RPMI7951 (cell line): ENCODE results near the gene GATA5. TPM values are rescaled to one million over a fixed set of nuclear protein-coding genes. Genes with fewer than 3 reads are reported as not detected.

Source experiments
- DNase-seq: peaks from one replicate; pipeline ENCODE4 v3.0.0-alpha.2; 2012; ENCODE audit warnings: low read depth
- total RNA-seq: library from RNA; depleted of rRNA; stranded (reverse); fragments of >200 nt; shearing (Covaris generic); gene quantifications from 2 replicates; pipeline ENCODE4 v1.2.3, GENCODE V29; 2014

GATA5 gene
- total RNA-seq, 1 experiment from 2014 or later: not detected

DNA sequence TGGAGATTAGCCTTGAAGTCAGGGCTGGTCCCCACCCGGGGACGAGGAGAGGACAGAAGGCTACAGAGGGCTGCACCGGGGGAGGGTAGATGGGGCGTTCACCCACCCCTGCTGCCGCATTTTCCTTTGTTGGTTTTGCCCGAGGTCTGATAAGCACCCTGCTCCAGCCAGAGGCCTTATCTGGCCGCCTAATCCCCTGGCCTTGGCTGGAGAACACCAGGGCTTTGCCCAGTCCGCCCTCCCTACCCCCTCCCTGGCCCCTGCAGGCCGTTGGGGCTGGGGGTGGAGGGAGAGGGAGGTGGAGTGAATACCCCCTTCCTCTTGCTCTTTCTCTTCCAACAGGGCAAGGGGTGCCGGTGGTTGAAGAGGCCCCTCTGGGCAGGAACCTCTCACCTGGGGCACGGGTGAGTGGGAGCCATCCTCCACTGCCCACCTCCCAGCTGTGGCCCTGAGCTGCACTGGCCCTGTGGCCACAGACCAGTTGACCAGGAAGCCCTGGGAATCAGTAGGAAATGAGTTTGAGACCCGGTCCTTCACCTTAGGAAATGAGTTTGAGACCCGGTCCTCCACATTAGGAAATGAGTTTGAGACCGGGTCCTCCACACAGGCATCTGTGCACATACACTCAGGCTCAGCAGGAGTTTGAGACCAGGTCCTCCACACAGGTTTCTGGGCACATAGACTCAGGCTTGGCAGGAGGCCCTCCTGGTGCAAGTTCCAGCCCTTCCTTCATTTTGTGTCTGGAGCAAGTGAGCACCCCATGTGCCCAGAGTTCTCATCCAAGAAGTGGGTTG lies 12.0 kb upstream of the GATA5 start:
- DNase-seq: no peak

- DNase-seq: no peak
Observed at GRCh38 chr20:62487118-62487517, 11.3 kb upstream of the GATA5 start.

- DNase-seq: no peak
Observed at GRCh38 chr20:62486484-62486883, 10.7 kb upstream of the GATA5 start.

DNA sequence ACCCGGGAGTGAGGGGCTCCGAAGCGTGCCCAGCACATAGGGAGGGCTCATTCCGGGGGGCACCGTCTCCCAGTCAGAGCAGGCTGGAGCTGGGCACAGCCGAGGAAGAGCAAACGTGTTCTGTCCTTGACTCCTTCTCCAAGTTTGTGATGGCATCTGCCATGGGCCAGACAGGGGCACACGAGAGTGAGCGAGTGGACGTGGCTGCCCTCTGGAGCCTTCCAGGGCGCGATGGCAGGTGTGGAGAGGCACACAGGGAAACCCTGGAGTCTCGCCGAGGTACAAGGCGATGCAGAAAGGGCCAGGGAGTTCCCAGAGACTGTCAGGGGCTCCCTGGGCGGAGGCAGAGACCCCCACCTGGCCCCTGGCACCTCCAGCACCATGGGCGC lies 9.9 kb upstream of the GATA5 start:
- no peak for DNase-seq

- peak; percentile 49 for DNase-seq
Observed at GRCh38 chr20:62485062-62485700, 9.4 kb upstream of the GATA5 start.

GRCh38 chr20:62484478-62484877 lies 8.7 kb upstream of the GATA5 start:
- DNase-seq: no peak

GRCh38 chr20:62483613-62484458 lies 8.0 kb upstream of the GATA5 start:
- no peak for DNase-seq

GRCh38 chr20:62482974-62483373 lies 7.2 kb upstream of the GATA5 start:
- no peak for DNase-seq

- no peak for DNase-seq
Observed at GRCh38 chr20:62482146-62482809, 6.5 kb upstream of the GATA5 start.

DNA sequence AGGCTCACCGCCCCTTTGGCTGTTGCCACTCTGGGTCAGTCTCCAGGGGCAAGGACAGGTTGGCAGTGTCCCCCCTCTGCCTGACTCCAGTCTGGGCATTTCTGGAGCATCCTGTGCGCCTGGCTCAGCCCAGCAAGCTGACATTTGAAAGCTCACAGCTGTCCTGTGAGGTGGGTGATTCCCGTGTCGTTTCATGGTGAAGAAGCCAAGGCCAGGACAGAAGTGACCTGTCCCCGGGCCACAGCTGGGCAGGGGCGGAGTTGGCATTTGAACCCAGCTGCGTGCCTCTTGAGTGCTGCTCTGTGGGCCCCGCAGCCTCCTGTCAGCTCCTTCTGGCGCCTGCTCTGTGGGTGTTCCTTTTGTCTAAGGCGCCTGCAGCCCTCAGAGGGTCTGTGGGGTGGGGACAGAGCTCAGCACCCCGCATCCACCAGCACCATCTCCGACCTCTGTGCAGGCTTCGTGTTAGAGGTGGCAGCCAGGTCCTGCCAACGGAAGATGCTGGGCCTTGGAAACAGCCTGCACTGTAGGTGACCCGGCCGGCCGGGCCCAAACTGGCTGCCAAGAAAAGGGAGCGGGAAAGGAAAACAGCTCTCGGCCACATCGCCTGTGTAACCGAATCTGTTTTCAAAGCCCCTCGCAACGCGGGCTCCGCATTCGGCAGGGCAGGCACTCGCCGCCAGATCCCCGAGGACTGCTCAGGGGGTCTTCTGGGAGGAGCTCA lies 5.8 kb upstream of the GATA5 start:
- no peak for DNase-seq

DNA sequence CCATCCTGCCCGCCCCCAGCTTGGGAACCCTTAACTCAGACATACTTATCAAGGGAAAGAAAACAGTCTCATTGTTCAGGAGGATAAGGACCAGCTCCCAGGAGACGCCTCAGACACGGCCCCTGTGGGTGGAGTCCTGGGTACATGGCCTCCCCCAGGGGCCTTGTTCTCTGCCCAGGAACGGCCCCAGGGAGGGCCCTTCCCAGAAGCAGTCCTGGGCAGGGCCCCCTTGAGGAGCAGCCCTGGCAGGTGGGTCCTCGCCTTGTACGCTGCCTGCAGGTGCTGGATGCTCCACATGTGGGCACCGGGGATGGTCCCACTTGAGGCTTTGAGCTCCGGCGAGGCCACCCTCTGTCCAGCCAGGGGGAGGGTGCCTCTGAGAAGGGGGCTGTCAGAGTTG lies 4.5 kb upstream of the GATA5 start:
- no peak for DNase-seq

- DNase-seq: no peak
Observed at GRCh38 chr20:62479656-62480055, 3.9 kb upstream of the GATA5 start.

DNA sequence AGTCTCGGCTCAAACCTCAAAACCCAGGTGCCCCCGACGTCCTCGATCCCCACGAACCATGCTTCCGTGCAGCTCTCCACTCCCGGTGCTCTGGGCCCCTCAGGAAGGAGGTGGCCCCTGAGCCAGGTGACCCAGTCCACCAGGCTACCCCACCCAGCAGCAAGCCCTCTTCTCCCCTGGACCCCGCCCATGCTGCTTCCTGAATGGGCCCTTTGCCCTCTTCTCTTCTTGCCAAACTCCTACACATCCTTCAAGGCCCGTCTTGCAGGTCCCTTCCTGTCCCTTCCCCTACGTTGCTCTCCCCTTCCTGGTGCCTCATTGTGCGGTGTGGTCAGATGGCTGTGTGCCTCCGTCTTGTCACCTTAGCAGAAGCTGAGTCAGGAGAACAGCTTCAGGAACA lies 3.4 kb upstream of the GATA5 start:
- no peak for DNase-seq

GRCh38 chr20:62477669-62478455 lies 2.1 kb upstream of the GATA5 start:
- DNase-seq: no peak

- no peak for DNase-seq
Observed at GRCh38 chr20:62476056-62476838, 452 bp upstream of the GATA5 start.

DNA sequence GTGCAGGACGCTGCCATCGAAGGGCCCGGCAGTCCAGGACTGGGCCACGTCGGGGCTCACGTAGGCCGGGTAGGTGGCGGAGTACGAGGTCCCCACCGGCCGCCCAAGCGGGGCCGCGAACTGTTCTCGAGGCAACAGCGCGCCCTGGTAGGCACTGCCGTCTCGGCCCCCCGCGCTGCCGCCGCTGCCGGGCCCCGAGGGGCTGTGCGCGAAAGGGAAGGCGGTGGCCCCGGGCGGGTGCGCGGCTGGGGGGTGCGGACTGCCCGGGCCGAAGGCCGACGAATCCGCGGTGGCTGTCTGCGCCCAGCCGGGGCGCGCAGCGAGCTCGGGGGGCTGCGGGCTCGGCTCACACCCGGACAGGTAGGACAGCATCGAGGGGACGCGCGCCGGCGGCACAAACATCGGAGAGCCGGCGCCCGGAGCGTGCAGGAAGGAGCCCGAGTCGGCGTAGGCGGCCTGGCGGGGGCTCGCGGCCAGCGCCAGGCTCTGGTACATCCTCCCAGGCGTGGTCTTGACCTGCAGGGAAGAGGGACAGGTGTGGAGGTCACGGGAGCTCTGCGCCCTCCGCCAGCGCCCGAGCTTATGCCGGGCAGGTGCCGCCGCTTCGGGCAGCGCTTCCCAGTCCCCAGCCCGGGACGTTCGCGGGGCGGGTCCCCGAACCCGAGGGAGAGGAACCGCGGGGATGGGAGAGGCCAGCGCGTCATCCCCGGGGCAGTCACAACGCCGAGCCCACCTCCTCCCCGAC lies 596 bp downstream of the GATA5 start:
- DNase-seq: no peak

DNA sequence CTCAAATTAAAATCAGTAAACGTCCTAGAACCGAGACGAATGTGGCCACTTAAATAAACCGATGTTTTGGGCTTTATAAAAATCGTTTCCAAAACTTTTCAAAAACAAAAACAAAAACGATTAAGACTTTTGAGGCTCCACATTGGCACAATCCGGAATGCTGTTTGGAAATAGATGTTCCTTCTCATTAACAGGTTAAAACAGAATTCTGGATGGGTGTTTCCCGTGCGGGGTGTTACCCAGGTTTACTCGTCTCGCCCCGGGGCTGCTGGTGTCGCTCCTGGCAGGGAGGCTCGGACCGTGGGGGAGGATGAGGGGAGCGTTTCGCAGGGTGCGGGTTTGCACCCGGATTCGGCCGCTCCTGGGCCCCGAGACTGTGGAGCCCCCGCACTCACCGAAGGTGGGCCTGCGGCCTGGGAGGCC lies 1.2 kb downstream of the GATA5 start:
- no peak for DNase-seq

DNA sequence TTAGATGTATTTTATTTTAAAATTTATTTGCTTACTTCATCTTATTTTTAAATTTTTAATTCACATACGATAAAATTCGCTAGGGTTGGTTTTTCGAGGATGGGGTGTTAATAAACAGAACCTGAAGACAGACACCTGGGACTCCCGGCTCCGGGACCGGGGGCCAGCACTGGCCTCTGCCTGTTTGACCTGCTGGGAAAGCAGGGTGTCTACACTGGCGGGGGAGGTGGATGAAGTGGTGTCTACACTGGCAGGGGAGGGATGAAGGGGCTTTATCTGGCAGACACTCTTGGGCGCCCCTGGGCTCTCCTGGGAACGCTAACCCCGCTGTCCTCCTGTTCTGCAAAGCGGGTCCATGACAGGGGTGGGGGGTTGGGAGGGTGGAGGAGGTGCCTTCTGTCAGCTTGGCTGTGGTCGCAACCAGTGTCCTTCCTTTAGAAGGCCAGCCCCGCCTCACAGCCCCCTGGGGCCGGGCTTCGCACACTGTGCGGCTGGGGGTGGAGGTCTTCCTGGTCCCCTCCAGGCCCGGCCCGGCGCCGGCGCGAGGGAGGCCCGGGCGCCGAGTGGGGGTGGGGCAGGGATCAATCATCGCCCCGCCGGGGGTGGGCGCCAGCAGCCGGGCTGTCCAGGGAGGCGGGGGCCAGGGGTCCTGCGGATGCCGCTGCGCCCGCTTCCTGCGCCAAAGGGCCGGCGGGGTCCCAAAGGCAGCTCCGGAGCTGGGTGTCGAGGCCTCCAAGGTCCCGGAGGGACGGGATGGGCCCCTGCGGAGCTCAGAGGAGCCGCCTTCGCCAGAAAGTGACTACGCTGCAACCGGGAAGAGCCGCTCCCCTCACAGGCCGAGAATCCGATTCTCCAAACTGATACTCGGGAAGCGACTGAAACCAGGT lies 1.8 kb downstream of the GATA5 start:
- DNase-seq: no peak
